HG03280 (cell line): Measurements from ENCODE around the gene STIMATE.

Source experiments
- ATAC-seq: cut with Tn5 transposase; IDR thresholded peaks from one replicate; pipeline ENCODE4 v1.9.1; 2021; ENCODE audit warnings: mild to moderate bottlenecking, moderate library complexity; ENCODE audit not compliant: unreplicated experiment

Gene STIMATE

DNA sequence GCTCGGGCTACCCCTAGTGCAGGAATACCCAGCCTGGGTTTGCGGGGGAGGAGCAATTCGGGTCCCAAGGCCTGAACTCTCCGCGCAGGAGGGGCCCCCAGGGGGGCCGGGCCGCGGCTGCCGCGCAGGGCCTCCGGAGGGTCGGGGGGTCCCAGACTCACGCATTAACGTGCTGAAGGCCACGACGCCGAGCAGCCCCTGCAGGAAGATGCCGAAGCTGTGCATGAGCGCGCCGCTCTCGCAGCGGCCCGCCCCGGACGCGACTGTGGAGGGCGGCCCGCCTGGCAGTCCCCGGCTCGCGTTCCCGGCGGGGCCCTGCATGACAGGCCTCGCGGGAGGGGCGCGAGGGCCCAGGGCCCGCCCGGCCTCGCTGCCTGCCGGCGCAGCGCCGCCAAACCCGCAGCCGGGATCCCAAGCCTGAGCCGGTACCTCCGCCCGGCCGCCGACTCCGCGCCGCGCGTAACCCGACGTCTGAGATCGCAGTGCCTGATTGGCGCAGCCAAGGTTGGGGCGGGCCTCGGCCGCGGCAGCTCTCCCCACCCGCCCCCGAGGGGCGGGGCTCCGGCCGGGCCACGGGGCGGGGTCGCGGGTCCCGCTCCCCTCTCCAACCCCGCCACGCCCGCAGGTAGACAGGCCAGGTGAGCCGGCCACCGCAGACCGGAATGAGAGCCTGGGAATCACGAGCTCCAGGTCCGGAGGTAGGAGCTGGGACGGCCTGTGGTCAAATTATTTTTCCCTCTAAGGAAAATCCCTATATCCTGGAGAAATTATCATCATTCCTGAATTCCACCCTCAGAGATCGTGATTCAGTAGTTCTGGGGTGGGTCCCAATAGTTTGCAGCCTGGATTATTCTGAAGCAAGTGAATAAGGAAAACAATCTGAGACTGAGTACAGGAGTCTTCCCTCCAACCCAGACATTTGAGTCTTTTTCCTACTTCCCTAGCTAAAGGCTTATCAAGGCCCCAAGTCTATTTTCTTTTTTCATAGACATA, at the start of gene STIMATE:
TSS of gene STIMATE (minus strand) at position 419 of the 993 bp plus-strand sequence. CDS start at position 321, 98 bp downstream.
- ATAC-seq: peak; percentile 92

DNA sequence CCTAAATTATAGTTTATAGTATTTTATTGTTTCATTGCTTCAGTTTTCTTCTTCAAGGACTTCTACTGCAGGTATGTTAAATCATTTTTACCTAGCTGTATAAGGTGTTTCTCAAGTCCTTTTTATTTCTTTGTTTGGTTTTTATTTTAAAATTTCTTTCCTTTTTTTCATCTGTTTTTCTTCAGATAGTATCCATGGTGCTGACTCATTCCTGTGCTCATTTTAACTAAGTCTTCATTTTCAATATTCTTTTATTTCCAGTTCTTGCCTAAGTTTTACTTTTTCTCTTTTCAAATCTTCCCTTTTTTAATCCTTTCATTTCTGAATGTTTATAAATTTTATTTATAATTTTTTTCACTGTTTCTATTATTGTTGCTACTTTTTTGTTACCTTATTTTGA, 42.3 kb upstream of the STIMATE start:
- ATAC-seq: no peak

DNA sequence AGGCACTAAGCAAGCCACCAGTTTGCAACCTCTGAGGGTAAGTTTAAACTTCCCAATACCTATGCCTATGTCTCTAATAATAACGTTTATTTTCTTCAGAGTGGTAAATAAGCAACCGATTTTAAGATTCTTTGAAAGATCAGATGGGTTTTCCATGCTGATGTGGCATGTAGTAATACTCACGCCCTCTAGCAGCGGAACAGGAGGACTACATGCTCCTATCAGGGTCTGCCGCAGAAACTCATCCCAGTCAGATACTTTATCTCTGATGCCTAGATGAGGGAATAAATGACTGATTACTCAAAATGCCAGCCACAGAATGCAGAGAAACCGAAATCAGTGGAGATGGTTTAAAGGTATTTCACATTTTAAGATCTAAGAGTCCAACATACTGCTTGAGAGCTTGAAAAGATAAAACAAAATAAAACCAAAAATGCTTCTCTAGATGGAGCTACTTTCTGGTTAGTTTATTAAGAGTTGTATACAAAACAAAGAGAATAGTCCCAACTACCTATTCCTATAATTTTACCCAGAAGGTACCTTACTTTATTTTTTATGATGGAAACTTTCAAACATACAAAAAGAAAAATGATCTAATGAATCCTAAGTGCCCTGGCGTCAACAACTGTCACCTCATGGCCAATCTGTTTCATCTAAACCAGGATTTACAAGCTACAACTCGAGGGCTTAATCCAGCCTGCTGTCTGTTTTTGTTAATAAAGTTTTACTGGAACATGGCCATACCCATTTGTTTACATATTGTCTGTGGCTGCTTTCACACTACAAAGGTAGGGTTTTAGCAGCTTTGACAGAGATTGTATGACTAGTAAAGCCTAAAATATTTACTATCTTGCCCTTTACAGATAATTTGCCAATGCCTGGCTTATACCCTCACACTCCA, 37.5 kb upstream of the STIMATE start:
- ATAC-seq: no peak

DNA sequence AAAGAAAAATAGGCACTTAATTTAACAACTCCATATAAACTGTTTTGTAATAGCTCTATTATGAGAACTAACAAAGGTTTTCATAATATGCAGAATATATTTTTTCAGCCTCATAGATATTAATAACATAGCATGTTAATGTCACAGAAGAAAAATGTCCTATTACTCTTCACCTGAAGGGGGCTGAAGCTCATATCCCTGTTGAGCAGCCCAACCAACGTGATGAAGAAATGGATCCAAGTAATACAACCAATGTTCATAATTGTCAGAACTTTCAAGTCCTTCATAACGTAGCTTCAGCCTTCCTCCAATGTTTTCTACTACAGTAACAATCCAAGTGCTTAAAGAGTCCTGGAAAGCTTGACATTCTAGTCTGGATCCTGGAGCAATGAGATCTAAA, 34.5 kb upstream of the STIMATE start:
- no peak for ATAC-seq

DNA sequence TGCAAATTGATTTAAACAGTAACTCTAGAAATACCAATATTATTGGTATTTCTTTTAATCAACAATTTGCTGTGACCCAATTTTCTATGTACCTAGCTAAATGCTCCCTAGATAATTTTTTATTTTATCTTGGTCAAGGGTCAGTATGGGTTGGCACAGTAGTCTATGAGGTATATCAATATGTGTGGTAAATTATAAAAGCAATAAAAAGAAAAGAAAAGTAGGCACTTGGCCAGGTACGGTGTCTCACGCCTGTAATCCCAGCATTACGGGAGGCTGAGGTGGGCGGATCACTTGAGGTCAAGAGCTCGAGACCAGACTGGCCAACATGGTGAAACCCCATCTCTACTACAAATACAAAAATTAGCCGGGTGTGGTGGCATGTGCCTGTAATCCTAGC, 34.0 kb upstream of the STIMATE start:
- ATAC-seq: no peak

DNA sequence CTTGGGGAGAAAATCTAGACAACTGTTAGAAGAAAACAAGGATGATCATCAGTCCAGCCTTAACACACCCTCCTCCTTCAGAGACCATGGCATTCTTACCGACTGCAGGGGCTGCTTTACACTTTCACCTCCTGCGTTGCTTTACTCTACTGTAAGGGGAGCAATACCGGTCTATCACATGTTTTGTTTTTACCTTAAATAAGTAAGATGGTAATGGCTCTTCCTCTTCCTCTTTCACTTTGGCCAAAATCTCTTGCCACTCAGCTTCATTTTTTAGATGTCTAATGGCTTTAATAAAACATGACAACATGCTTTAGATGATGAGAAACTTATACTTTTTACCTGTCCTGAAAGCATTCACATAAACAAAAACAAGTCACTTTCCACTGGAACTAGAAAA, 33.4 kb upstream of the STIMATE start:
- no peak for ATAC-seq

DNA sequence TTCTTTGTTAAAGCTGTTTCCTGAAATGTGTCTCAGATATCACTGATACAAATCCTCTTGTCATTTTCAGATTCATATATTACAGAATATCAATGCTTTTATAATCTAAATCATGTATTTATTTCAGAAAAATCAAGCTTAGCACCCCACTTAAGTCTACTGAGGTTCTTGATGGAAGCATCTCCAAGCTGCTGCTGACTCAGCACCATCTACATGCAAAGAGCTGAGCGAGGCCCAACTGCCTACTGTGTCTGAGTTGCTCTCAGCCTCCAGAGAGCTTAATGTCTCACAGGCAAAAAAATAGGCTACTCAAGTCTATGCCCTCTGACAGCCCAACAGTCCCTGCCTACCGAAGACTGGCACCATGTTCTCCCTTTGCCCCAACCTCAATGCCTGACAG, 29.2 kb upstream of the STIMATE start:
- ATAC-seq: no peak

DNA sequence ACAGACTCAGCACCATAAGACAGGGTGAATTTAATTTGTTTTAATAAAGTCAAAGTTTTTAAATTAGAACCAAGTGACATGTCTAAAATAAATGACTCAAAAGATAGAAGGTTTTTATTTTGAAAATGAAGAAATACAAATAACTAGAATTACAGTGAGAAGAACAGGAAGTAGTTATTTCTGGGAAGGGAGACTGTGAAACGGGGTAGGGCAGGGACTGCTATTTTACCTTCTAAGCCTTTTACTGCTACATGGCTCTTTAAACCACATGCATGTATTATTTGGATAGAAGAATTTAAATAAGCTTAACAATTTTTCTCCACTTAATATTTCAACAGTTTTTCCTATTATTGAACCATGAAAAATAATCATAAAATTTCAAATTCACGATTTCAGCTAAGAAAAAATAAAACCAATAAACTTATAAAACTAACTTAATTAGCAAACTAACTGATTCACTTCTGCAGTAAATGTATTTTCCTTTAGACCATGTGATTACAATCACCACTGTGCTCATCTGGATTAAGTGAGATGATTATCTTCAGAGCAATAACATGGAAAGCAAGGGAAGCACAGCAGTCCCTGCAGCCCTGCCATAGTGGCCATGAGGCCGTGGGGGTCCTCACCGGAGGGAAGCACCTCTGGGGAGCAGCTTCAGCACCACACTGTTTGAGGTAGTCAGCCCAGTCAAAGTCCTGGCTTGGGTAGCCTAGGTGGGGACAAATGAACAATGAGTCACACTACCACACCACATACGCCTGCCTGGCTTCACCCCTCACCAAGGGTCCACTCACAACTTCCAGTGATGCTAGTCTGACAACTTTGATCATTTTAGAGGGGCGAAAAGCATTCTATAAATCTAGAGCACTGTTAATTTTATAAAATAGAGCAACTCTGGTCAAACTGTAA, 28.3 kb upstream of the STIMATE start:
- no peak for ATAC-seq

DNA sequence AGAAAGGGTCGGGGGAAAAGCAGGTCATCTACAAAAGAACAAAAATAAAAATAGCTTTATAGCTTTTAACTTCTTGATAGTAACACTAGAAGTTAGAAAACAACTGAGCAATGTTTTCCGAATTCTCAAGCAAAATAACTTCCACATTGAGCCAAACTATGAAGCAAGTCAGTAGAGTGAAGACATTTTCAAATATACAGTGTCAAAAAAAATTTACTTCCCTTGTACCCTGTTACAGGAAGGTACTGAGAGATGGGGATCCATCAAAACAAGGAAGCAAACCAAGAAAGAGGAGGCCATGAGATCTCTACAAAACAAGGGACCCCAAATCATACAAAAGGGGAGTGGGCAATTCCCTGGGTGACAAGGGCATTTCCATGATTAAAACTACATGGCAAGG, 26.6 kb upstream of the STIMATE start:
- ATAC-seq: no peak

DNA sequence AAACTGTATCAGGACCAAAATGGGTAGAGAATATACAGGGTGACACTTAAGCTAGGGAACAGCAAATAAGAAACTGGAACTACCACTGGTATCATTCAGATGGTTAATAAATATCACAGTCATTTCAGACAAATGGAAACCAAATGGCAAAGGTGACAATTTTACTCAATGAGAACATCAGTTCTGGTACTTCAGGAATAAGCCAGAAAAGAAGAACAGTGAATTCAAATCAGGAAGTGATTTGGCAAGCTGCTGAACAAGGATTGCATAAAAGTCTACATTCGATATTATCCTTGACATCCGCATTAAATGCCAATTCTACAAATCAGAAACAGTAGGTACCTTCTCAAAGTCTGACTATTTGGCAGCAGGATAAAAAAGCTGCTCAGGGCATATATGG, 23.5 kb upstream of the STIMATE start:
- ATAC-seq: no peak

DNA sequence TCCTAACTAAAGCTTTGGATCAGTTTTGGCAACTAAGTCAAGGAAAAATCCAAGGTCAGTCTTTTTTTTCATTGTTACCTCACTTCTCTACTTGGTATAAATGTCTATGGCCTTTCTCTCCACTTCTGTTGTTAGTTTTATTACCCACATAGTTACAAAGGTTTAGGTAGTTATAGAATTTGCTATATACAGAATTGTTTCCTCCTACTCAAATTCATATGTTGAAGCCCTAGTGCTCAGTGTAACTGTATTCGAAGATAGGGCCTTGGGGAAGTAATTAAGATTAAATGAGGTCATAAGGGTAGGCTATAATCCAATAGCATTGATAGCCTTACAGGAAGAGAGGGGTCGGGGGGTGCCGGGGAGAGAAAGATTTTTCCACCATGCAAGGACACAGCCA, 19.7 kb upstream of the STIMATE start:
- ATAC-seq: no peak

DNA sequence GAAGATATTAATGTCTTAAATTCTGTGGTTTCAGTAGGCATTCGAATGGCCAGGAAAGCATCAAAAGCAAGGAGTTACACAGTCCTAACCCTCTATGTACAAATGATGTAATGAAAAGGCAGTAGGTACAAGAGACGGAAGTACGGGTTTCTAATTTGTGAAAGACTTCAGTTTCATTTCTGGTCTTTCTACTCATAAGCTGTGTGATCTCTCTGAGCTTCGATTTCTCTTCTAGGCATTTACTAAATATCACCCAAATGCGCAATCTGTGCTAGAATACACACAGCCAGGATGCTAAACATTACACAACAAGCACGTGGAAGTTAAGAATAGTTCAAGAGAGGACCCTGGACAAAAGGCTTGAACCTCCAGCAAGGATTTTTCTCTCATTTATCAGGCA, 17.9 kb upstream of the STIMATE start:
- ATAC-seq: no peak

DNA sequence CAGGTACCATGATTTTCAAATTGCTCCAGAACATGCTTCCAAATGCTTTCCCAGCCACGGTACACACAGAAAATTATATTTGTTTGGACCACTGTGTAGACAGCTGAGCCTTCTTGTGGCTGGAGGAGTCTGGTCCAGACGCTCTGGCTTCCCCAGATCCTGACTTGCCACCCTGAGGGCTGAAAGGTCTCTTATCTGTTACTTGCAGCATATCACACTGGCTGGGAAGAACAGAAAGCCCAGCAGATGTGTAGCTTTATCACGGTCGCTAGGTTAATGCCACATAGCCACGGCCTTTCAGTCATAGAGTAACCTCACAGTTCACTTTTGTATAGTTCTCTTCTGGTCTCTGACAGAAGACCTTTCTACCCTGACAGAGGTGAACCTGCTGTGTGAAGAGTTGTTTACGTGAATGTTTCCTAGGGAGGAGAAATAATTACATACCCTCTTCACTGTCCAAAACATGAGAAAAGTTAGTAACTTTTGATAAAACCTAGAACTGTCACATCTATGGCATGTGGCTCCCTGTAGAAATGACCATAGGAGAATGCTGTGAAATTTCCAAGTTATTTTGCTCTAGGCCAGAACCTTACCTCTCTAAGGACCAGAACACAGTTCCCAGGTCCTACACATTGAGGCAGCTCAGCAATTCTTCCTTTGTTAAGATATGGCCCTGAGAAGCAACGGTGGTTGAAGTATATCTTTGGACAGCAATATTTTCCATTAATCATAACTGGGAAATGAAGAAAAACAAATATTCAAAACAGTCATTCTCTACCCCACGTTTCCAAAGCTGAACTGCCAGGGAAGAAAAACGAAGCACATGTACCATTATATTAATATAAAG, 15.8 kb upstream of the STIMATE start:
- ATAC-seq: no peak

DNA sequence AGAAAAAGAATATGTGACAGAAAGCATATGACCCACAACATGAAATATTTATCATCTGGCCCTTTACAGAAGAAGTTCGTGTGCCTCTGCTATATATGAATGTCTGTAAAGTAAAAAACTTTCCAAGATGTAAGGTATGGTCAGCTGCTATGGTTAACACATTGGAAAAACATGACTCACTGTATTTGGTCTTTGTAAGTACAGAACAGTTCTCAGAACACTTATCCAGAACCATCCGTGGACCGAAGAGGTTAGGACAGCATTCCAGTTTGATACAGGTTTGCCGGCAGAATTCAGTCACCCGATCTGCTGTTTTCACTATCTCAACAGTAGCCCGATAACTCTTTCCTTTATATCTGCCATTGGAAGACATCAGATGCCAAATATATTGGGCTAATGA, 13.5 kb upstream of the STIMATE start:
- ATAC-seq: no peak

DNA sequence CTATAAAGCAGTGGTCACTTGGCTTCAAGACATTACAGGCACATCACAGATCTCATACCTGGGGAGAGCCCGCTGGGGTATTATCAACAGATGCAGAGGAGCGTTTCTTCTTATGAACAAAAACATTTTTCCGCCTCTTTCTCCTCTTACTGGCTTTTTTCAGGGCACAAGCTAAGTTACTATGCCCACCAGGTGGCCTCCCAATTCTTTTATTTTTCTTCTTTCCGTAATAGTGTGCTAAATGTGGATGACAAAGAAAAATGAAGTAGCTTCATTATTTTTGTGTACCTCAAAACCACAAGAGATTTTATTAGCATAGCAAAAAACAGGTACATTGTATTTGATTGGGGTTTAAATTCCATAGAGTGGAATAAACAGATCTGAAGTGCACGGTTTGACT, 10.1 kb upstream of the STIMATE start:
- ATAC-seq: no peak

DNA sequence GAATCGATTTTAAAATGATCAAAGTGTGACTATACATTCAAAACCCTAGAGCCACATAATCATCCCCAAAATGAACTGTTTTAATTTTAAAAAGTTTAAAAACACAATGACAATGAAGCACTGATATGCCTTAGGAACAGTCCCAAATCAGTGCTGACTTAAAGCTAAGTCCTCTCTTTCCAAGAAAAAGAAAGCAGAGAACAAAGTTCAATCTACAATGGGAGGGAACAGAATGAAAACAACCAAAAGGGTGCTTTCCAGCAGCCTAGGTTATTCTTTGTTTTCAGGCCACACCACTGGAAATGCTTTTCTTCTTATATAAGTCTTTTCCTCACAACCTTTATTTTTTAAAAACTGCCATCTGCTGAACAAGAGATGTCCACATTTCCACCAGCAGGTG, 7.2 kb upstream of the STIMATE start:
- no peak for ATAC-seq

DNA sequence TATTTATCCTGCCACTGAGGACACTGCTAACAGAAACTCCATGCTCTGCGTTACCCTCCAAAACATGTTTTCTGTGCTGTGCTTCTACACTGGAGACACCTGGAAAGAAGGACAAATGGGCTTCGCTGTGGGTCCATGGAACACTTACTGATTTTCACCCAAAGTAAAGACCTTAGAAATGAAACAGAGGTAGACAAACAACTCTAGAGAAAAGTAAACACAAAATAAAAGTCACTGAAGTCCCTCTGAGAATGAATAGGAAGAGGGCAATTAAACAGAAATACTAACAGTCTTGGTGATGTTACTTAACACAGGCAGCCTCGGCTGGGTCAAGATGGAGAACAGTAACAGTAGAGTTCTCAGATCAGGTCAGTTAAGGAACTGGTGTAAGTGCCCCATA, 6.7 kb upstream of the STIMATE start:
- no peak for ATAC-seq

DNA sequence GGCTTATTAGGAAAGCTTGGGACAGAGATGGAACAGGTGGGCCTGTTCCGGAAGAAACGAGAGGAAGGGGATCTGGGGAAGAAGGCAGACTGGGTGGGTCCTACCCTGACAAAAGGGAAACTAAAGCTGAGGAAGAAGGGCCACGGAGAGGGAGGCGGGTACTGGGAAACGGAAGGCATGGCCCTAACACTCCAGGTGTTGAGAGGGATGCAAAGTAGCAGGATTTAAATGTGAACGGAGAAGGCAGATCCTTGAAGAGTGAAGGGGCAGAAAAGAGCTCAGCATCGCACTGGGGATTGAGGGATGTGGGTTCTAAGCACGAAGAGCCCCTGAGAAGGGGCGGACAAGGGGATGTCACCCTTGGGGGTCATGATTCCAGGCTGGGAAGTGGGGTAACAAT, 735 bp downstream of the STIMATE start:
- no peak for ATAC-seq

DNA sequence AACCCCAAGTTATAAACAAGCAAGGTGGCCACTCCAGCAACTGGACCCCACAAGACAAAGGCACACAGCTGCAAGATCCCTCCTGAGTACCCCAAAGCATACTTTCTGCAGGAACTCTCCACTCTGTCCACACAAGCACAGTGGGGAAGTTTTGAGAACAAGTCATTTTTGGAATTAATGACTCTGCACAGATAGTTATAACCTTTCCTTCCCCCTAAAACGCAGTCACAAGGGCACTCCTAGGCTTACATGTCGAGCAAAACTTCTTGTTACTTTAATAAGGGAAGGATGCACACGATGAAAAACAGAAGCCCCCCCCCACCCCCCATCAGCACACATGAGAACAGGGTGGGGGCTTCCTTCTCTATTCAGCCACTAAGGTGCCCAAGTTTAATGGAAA, 1.2 kb downstream of the STIMATE start:
- no peak for ATAC-seq

DNA sequence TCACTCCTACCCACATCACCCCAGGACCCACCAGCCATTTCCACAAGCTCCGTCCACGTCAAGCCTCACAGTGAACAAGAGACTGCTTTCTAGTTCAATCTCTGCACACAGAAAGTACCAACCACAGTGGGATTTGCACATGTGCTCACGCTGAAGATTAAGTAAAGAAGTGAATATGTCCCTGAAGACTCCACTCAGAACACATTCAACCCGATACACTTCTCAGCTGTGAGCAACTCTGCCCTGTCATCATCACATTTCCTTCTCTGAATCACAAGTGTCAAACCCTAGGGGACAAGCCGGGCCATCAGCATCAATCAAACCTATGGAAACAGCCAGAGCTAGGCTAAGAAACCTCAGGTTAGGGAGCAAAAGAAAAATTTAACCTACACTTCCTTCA, 1.9 kb downstream of the STIMATE start:
- ATAC-seq: no peak
